ENCODE data around the gene ALG1.
"Not testable (repeated sequence)": the region's sequence is repeated elsewhere in the genome, so short reads cannot be mapped to it uniquely, and the experiment has no call there.

ALG1 gene

DNA sequence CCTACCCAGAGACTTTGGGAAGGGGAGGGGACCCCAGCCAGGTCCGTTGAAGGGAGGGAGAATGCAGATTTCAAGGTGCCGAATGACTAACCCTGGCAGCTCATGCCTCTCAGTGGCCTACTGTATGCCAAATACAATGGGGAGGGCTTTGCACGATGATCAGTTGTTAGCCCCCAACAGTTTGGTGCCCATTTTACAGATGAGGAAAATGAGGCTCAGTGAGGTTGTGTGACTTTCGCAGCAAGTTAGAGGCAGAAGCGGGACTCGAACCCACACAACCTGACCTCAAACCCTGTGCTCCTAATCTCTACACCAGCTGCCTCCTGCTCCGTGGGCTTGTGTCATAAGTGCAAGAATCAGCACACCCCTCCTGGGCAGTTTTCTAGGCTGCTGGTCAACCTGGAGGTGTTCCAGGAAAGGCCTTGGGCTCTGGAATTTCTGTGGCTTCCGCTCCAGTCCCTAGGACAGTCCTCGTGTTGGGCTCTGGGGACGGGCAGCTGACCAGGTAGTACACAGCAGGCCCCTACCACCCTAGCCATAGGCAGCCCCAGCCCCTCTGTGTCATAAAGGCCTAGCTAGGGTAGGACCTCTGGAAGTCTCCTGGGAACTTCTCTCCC lies 26.0 kb upstream of the ALG1 start:
- no peak for DNase-seq

DNA sequence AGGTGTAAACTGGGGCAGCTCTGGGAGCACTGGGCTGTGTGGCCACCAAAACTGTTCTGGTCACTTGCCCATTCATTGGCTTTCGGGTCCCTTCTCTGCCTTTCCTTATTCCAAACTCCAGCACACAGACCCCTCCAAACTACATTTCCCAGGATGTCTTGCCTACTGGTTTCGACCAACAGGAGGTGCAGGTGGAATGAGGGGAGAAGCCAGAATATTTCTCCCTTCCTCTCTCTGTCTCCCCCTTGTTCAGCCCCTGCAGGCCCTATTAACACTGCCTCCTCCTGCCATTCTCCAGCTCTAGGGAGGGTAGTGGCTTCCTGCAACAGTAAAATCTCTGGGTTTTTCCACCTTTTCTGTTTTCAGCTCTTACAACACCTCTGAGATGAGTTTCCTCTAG lies 24.7 kb upstream of the ALG1 start:
- DNase-seq: no peak

DNA sequence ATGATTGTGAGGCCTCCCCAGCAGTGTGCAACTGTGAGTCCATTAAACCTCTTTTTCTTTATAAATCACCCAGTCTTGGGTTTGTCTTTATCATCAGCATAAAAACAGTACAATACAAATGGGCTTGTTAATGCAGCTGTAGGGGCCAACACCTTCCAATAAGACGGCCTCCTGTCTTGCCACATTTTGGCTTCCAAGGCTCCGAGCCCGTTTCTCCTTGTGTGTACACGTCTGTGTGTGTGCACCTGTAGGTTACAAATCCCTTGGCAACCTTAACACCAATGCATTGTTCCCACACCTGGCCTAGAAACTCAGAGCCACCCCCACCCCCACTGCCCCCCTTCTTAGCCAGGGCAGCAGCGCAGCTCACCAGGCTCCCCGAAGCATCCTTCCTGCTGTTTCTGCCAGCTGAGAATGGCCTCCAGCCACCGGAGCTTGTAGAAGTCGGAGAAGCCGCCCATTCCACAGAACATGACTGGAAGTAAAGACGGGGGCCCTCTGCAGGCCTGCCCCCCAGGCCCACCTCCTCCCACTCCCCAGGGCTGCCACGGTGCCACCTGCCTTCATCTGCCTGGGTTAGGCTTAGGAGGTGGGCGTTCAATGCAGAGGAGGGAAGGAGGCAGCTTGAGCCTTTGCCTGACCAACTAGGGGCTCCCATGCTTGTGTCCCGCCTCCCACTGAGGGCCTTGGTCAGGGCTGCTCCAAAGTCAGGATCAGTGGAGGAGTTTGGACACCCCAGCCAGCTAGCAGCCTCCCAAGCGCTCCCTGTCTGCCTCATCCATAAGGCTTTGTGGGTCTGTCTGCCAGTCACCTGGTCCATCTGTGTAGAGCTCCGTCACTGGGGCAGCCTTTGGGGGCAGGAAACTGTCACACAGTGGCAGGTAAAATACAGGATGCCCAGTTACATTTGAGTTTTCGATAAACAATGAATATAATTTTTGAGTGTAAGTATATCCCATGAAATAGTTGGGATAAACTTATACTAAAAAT lies 16.5 kb upstream of the ALG1 start:
- no peak for DNase-seq

GRCh38 chr16:5056352-5056751 lies 15.3 kb upstream of the ALG1 start:
- peak; percentile 52 for DNase-seq

- DNase-seq: no peak
Observed at GRCh38 chr16:5058476-5058875, 13.2 kb upstream of the ALG1 start.

- no peak for DNase-seq
Observed at GRCh38 chr16:5059386-5060072, 12.1 kb upstream of the ALG1 start.

GRCh38 chr16:5060073-5060641 lies 11.5 kb upstream of the ALG1 start:
- DNase-seq: no peak

DNA sequence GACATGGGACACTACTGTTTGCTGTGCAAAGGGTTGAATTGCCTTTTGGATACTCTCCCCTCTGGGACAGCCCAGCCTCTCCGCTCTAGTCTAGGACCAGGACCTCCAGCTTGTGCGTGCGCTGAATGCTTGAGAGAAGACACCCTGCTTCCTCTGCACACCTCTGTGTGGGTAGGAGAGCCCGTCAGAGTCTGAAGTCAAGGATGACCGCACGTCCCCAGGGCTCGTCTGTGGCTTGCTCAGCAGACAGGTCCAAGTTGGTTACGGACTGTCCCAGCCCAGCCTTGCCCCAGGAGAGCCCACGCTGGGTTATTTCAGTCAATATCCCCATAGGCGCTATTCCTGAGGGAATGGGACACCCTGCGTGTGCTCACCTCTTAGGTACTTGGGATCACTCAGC lies 9.6 kb upstream of the ALG1 start:
- DNase-seq: no peak

DNA sequence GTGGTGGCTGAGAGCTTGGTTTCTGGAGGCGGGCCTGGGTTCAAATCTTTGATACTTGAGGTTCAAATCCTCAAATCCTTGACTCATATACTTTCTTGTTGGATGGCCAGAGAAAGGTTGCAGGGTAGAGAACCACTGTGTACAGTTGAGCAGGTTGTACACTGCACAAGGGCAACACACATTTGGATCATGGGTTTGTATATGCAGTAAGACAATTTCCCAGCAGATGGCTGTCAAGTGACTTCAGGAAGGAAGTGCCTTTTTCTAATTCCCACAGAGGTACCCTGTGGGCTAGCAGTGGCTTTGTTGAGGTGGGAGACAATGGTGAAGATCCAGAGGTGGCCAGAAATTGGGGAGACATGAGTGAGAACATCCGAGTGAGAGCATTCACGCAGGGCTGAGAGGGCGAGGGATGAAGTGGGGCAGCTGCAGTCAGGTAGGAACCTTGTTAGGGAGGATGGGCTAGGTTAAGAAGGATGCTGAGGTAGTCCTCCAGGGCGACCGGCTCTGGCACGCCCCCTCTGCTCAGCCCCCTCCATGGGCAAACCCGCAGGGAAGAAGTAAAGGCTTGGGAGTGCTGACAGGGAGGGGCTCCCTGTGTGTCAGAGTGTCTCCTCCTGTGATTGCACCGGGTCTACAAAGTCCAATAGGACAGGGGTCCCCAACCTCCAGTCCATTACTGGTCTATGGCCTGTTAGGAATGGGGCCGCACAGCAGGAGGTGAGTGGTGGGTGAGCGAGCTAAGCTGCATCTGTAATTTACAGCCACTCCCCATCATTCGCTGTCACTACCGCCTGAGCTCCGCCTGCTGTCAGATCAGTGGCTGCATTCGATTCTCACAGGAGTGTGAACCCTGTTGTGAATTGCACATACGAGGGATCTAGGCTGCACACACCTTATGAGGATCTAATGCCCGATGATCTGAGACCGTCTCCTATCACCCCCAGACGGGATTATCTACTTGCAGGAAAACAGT lies 8.6 kb upstream of the ALG1 start:
- no peak for DNase-seq

GRCh38 chr16:5064915-5065314 lies 6.7 kb upstream of the ALG1 start:
- DNase-seq: no peak

DNA sequence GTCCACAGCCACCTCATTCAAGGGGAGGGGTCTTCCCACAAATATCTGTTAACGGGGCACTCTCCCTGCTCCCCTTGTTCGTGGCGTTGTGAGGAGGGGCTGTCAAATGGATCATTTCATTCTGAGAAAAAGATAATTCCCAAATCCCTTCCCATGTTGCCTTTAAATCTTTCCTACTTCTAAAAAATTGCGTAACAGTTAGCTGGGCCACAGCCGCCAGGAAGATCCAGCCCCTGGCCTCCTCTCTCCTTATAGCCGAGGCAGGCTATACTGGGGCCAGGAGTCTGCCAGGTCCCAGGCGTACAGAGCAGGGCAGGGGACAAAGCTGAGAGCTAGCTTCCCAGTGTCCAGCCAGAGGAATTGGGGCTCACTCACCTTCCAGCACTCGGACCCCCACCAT lies 6.3 kb upstream of the ALG1 start:
- DNase-seq: no peak

DNA sequence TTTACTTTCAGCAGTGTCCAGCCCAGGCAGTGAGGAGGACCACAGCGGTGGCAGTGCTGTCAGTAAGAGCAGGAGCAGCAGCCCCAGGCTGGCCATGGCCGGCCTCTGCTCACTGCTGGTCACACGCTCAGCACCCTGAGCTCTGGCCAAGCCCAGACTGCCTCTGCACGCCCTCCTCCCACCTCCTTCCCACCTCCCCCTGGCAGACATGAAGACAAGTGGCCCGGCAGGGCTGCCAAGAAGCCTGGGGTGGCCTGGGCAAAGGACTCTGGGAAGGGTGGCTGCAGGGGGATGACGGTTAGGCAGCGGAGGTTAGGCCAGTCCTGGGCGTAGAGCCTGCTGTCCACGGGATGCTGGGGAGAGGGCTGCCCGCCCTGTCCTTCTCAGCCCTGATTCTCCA lies 5.8 kb upstream of the ALG1 start, which contains the start of gene C16orf89:
Gene C16orf89, minus strand, starts transcription at position 144 of the 400 bp plus-strand sequence. Its CDS starts 48 bp downstream, at position 96.
- no peak for DNase-seq

GRCh38 chr16:5066511-5066910 lies 5.1 kb upstream of the ALG1 start:
- no peak for DNase-seq

GRCh38 chr16:5069048-5069447 lies 2.6 kb upstream of the ALG1 start:
- no peak for DNase-seq

DNA sequence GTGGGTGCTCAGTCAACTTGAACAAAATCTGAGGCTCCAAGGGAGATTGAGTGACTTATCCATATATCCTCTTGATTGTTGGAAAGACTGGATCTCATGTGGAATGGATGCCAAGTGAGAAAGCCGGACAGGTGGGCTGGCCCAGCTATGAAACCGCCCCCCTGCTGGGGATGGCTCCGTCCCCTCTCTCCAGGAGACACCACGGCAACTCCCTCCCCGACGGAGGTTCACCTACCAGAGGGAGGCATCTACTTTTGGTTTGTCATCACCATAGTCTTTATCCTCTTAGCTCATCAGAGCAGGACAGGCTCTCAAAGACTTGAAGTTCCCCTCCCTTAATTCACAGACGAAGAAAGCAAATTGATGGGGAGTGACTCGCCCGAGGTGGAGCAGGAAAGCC lies 1.8 kb upstream of the ALG1 start:
- DNase-seq: no peak

- no peak for DNase-seq
Observed at GRCh38 chr16:5070431-5071186, 1.0 kb upstream of the ALG1 start.

DNA sequence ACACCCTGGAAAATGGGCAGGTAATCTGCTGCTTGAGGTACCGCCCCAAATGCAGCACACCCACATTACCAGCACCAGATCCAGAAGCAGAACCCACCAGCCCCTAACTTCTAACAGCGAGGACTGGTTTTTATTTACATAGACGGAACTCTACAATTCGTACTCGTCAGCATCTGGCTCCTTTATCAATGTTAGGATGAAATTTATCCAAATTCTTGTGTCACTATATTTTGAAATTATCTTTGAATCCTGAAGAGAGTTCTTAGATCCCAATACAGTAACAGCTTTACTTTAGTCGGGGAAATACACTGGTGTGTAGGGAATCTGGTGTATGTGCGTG lies 332 bp upstream of the ALG1 start:
- DNase-seq: no peak

GRCh38 chr16:5072334-5073278 lies 963 bp downstream of the ALG1 start:
- DNase-seq: no peak

GRCh38 chr16:5073279-5073629 lies 1.6 kb downstream of the ALG1 start:
- no peak for DNase-seq

DNA sequence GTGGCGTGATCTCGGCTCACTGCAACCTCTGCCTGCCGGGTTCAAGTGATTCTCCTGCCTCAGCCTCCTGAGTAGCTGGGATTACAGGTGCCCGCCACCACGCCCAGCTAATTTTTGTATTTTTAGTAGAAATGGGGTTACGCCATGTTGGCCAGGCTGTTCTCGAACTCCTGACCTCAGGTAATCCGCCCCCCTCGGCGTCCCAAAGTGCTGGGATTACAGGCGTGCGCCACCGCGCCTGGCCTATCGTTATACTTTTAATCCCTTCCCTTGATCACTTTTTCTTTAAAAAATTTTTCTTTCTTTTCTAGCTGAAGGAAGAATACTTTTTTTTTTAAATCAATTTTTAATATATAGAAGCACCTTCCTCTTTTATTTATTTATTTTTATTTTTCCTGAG lies 2.1 kb downstream of the ALG1 start:
- DNase-seq: not testable (repeated sequence)
